ENCODE measurements around the gene RIC1. TPM values are rescaled to one million over a fixed set of nuclear protein-coding genes. Genes with fewer than 3 reads are reported as not detected.

RIC1 gene
- total and polyA plus RNA-seq, 2 of the 4 experiments (the other 2 are of a cell fraction) = 28.8 to 76.9 TPM

GRCh38 chr9:5783982-5784381 lies 155.1 kb downstream of the RIC1 start:
- peak; percentile 31 for DNase-seq
- Histone ChIP-seq H3K4ac (ENCODE audit: low read depth, low read length) (no peak overlapping the region), H3K18ac (ENCODE audit: low read depth, low read length) (no peak overlapping the region), H4K20me1 (ENCODE audit: insufficient read depth, low read length) (no peaks in the 10 kb centered on the region; the same call in 1 of the 2 replicates), H3K27ac (ENCODE audit: insufficient read depth, low read length) (no peak overlapping the region), H3K9ac (ENCODE audit: low read depth, low read length) (no peak overlapping the region), H4K5ac (ENCODE audit: low read depth, low read length) (no peak overlapping the region), H3K4me1 (ENCODE audit: control insufficient read depth, insufficient read depth, low read length) (peaks cover 7% of the 10 kb centered on the region), H3K14ac (replicated peaks; ENCODE audit: low read depth, low read length) (no peak overlapping the region), H3K4me3 (ENCODE audit: insufficient read depth, low read depth, low read length) (no peak overlapping the region), H2AK5ac (ENCODE audit: low read depth, low read length) (no peak overlapping the region), H3K9me1 (ENCODE audit: insufficient read depth, low read length) (peaks cover 8% of the 10 kb centered on the region; the same call in 1 of the 2 replicates), H3K27me3 (ENCODE audit: control insufficient read depth, insufficient read depth, low read length) (no peaks in the 10 kb centered on the region), H3K36me3 (ENCODE audit: control insufficient read depth, insufficient read depth, low read length) (peaks cover 15% of the 10 kb centered on the region), H2BK15ac (ENCODE audit: low read depth, low read length) (no peak overlapping the region), H2BK5ac (ENCODE audit: low read depth, low read length, poor library complexity, severe bottlenecking) (no peak overlapping the region), H2BK120ac (ENCODE audit: low read depth, low read length) (no peak overlapping the region), H2AK9ac (replicated peaks; ENCODE audit: low read depth, low read length, poor library complexity) (no peak overlapping the region), H3K23ac (ENCODE audit: low read depth, low read length) (no peak overlapping the region), H3K79me1 (ENCODE audit: low read depth in 1 of 2, low read length in 2 of 2) (peaks cover 7 to 10% of the 10 kb centered on the region in 2 experiments), H3K4me2 (ENCODE audit: low read depth, low read length) (no peak overlapping the region), H4K8ac (ENCODE audit: low read depth in 2 of 2, low read length in 2 of 2) (no peak overlapping the region), H2AFZ (replicated peaks; ENCODE audit: low read length, poor library complexity) (no peak overlapping the region), H3K9me3 (ENCODE audit: control insufficient read depth, insufficient read depth, low read length) (peaks cover 14% of the 10 kb centered on the region), H3K56ac (ENCODE audit: extremely low read depth, insufficient read depth, low read length) (no peak overlapping the region), H2BK20ac (ENCODE audit: low read depth, low read length) (no peak overlapping the region), H4K91ac (ENCODE audit: insufficient read depth, low read depth, low read length) (no peak overlapping the region)
- CTCF ChIA-PET = interaction anchor here (0.6 kb wide), 1 partner anchor 370 kb away, joined by 3 read pairs; no protein-coding TSS in a partner anchor
- intact Hi-C loops (cut with micrococcal nuclease) (no loop called here), dilution Hi-C loops (cut with HindIII; ENCODE audit: low sequenced_read_pairs, unreplicated experiment) (no loop called here), in situ Hi-C loops (cut with MboI; ENCODE audit: low sequenced_read_pairs) (no loop called here)
- BruUV-seq (replicated peaks) = no TSS peak
- no CpG with 5 or more reads among the region's 1 CpG for WGBS, 2 experiments (ENCODE audit: extremely low coverage in 2 of 2, insufficient read length in 1 of 2)
- TF ChIP-seq FOS (IDR thresholded peaks at IDR 0.05; ENCODE audit: low read depth, low read length) (0 out of 2 replicates have a peak, but pooled peaks have one; percentile 9), MAFK (IDR thresholded peaks at IDR 0.05; ENCODE audit: low read depth, low read length) (no peak)
- POLR2A ChIA-PET (ENCODE audit: unreplicated experiment) = no interaction called here
- ATAC-seq (ENCODE audit: low read depth) = peak; percentile 52
